Measurements from ENCODE around the gene DNAJC1. TPM values are rescaled to one million over a fixed set of nuclear protein-coding genes. Genes with fewer than 3 reads are reported as not detected.

DNAJC1 gene
- total and polyA plus RNA-seq, 10 of the 15 experiments (the other 5 are each of a cell fraction or from before 2014, with no cell fraction given) = 2.5 to 39.3 (median 20.4) TPM

- Histone ChIP-seq H3K36me3 (ENCODE audit: control insufficient read depth in 2 of 2, insufficient read depth in 2 of 2, low read length in 1 of 2) (no peaks in the 10 kb centered on the region), H3K27me3 (replicated peaks in 1 of 2; ENCODE audit: control insufficient read depth in 2 of 2, insufficient read depth in 2 of 2, low read length in 1 of 2) (no peaks in the 10 kb centered on the region), H3K79me2 (ENCODE audit: control insufficient read depth, insufficient read depth, low read length) (no peaks in the 10 kb centered on the region), H3K9ac (ENCODE audit: control insufficient read depth, insufficient read depth, low read length) (no peak overlapping the region), H4K20me1 (ENCODE audit: control insufficient read depth, insufficient read depth) (no peaks in the 10 kb centered on the region), H3K4me2 (ENCODE audit: control insufficient read depth, insufficient read depth) (no peak overlapping the region), H3K9me3 (replicated peaks; ENCODE audit: control insufficient read depth, insufficient read depth, low read length) (no peaks in the 10 kb centered on the region; the same call in 1 of the 3 replicates), H2AFZ (ENCODE audit: control insufficient read depth, low read depth, low read length) (no peak overlapping the region), H3K4me1 (ENCODE audit: control insufficient read depth, insufficient read depth, low read length) (no peaks in the 10 kb centered on the region), H3K4me3 (no peak overlapping the region), H3K27ac (ENCODE audit: control insufficient read depth, insufficient read depth) (no peak overlapping the region)
- CTCF ChIA-PET = no interaction called here
- DNase-seq (ENCODE audit: low read depth, low spot score) = no peak
- RAD21 ChIA-PET (ENCODE audit: unreplicated experiment) = no interaction called here
- POLR2A ChIA-PET = no interaction called here
- no TSS peak for BruUV-seq (replicated peaks)
- SMC1A ChIA-PET (ENCODE audit: uncharacterized antibody, unreplicated experiment) = no interaction called here
- no peak for ATAC-seq
- 100% methylated on average over 1 of the region's 1 CpG for WGBS (ENCODE audit: insufficient coverage, insufficient replicate concordance, low lambda C conversion rate, missing lambda C conversion rate)
- in situ Hi-C loops (cut with MboI) = no loop called here
- FAIRE-seq = no peak
- intact Hi-C loops (cut with micrococcal nuclease; ENCODE audit: unreplicated experiment) = no loop called here
- TF ChIP-seq SMAD5 (IDR thresholded peaks at IDR 0.05; ENCODE audit: low read depth) = no peak
- TF ChIP-seq ETV6 (conservative IDR thresholded peaks at IDR 0.05 in 1 of 2, IDR thresholded peaks at IDR 0.05 in 1 of 2; ENCODE audit: borderline replicate concordance in 1 of 2, low read depth in 1 of 2) = no peak
- TF ChIP-seq JUND (IDR thresholded peaks at IDR 0.05; ENCODE audit: low read depth, low read length) = no peak
- TF ChIP-seq BCL11A (IDR thresholded peaks at IDR 0.05; ENCODE audit: low read depth, low read length) = no peak
- TF ChIP-seq SUZ12 (IDR thresholded peaks at IDR 0.05; ENCODE audit: unreplicated experiment) = no peak
- no peak for TF ChIP-seq PBX3 (IDR thresholded peaks at IDR 0.05; ENCODE audit: insufficient replicate concordance, low read depth, low read length)
- TF ChIP-seq NR2F1 (conservative IDR thresholded peaks at IDR 0.05) = no peak
- TF ChIP-seq HCFC1 (IDR thresholded peaks at IDR 0.05; ENCODE audit: low read length) = no peak
- TF ChIP-seq CHD2 (IDR thresholded peaks at IDR 0.05; ENCODE audit: borderline replicate concordance, low read depth, low read length) = no peak
- no peak for TF ChIP-seq BACH1 (IDR thresholded peaks at IDR 0.05; ENCODE audit: borderline replicate concordance)
- TF ChIP-seq CBX3 (IDR thresholded peaks at IDR 0.05; ENCODE audit: borderline replicate concordance, low read depth) = no peak
- TF ChIP-seq SREBF2 (IDR thresholded peaks at IDR 0.05; ENCODE audit: low read length) = no peak
- TF ChIP-seq SRF (IDR thresholded peaks at IDR 0.05; ENCODE audit: low read depth in 2 of 2, low read length in 2 of 2) = no peak
- TF ChIP-seq EED (IDR thresholded peaks at IDR 0.05; ENCODE audit: low read depth) = no peak
- TF ChIP-seq SKIL (IDR thresholded peaks at IDR 0.05; ENCODE audit: low read depth, poor library complexity, severe bottlenecking) = no peak
- TF ChIP-seq, protein P1, sequence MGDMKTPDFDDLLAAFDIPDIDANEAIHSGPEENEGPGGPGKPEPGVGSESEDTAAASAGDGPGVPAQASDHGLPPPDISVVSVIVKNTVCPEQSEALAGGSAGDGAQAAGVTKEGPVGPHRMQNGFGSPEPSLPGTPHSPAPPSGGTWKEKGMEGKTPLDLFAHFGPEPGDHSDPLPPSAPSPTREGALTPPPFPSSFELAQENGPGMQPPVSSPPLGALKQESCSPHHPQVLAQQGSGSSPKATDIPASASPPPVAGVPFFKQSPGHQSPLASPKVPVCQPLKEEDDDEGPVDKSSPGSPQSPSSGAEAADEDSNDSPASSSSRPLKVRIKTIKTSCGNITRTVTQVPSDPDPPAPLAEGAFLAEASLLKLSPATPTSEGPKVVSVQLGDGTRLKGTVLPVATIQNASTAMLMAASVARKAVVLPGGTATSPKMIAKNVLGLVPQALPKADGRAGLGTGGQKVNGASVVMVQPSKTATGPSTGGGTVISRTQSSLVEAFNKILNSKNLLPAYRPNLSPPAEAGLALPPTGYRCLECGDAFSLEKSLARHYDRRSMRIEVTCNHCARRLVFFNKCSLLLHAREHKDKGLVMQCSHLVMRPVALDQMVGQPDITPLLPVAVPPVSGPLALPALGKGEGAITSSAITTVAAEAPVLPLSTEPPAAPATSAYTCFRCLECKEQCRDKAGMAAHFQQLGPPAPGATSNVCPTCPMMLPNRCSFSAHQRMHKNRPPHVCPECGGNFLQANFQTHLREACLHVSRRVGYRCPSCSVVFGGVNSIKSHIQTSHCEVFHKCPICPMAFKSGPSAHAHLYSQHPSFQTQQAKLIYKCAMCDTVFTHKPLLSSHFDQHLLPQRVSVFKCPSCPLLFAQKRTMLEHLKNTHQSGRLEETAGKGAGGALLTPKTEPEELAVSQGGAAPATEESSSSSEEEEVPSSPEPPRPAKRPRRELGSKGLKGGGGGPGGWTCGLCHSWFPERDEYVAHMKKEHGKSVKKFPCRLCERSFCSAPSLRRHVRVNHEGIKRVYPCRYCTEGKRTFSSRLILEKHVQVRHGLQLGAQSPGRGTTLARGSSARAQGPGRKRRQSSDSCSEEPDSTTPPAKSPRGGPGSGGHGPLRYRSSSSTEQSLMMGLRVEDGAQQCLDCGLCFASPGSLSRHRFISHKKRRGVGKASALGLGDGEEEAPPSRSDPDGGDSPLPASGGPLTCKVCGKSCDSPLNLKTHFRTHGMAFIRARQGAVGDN (IDR thresholded peaks at IDR 0.05) = no peak
- TF ChIP-seq NRF1 (conservative IDR thresholded peaks at IDR 0.05; ENCODE audit: low read depth, low read length) = no peak
- TF ChIP-seq RB1 (IDR thresholded peaks at IDR 0.05; ENCODE audit: borderline replicate concordance) = no peak
- no peak for TF ChIP-seq MEF2B (IDR thresholded peaks at IDR 0.05; ENCODE audit: partially characterized antibody, poor library complexity, severe bottlenecking)
Observed at GRCh38 chr10:21832821-21833130, 170.8 kb downstream of the DNAJC1 start.

Data from GM12878 (cell line).